ENCODE measurements around the gene TMTC2. TPM values are rescaled to one million over a fixed set of nuclear protein-coding genes. Genes with fewer than 3 reads are reported as not detected.

The TMTC2 gene
- 1 to 10 TPM; 2.6 to 3.4 TPM for total RNA-seq

DNA sequence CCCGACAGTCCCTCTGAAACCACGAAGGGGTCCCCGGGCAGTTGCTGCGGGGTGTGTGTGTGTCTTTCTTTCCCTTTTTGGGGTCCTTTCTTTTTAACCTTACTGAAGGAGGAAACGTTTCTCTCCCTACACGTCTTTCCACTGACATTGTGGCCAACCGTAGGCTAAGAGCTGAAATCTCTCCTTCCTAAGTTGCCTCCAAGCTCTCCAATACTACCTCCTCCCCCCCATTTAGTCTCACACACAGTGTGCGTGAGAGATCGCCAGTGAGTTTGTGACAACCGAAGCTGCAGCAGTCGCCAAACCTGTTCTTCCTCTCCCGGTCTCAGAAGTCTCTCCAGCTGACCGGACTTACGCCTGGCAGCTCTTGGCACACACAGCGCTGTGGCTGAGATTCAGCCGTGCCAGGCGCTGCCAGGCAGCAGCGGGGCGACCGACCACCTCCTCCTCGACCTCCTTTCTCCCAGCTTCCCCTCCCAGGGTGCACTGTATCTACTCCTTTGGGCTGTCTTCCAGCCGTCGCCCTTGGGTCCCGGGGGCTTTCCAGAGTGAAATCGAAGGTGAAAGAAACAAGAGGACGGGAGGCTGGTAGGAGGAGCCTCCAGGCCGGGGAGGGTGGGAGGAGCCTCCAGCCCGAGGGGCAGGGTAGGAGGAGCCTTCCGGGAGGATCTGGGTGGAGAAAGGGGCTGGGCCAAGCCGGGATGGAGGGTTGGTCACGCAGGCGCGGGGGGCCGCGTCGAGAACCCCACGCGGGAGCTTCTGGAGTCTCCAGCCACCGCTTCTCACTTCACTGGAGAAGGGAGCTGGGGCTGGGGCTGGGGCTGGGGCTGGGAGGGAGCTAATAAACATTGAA lies at the start of gene TMTC2:
TSS of gene TMTC2 (plus strand) at position 739 of the 853 bp plus-strand sequence.
- CTCF ChIA-PET = interaction anchor here (0.5 to 2.8 kb wide), 50 partner anchors 10 to 1817 kb away, joined by 3 to 33 read pairs (median 4); partner anchors contain the start of genes CCDC59 and METTL25
- Mint-ChIP-seq H3K9me3 (no peaks in the 10 kb centered on the region), H3K27me3 (peaks cover 5% of the 10 kb centered on the region), H3K4me3 (peak within 1 kb of the TSS; percentile 86), H3K36me3 (no peaks in the 10 kb centered on the region), H3K27ac (peak within 1 kb of the TSS; percentile 75), H3K4me1 (ENCODE audit: low read depth) (peaks cover 9% of the 10 kb centered on the region)
- POLR2A ChIA-PET = no interaction called here
- intact Hi-C loops (cut with micrococcal nuclease) = loop anchor here (1.0 to 10.0 kb wide), 10 partner anchors 37 to 1817 kb away; partner anchors contain the start of genes CCDC59 and METTL25
- DNase-seq = peak; percentile 95

DNA sequence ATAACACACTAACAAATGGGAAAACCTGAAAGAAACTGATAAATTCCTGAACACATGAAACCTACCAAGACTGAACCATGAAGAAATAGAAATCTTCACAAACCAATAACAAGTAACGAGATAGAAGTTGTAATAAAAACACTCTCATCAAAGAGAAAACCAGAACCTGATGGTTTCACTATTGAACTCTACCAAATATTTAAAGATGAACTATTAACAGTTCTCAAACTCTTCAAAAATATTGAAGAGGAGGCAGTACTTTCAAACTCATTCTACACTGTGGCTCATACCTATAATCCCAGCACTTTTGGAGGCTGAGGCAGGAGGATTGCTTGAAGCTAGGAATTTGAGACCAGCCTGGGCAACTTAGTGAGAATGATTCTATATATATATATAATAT lies 48.4 kb upstream of the TMTC2 start:
- ChIA-PET CTCF (no interaction called here), POLR2A (no interaction called here)
- intact Hi-C loops (cut with micrococcal nuclease) = no loop called here
- no peaks in the 10 kb centered on the region for H3K36me3 Mint-ChIP-seq
- no peak overlapping the region for H3K4me3 Mint-ChIP-seq
- DNase-seq = no peak
- no peaks in the 10 kb centered on the region for H3K4me1 Mint-ChIP-seq (ENCODE audit: low read depth)
- no peak overlapping the region for H3K27ac Mint-ChIP-seq
- peaks cover 4% of the 10 kb centered on the region for H3K27me3 Mint-ChIP-seq
- H3K9me3 Mint-ChIP-seq = no peaks in the 10 kb centered on the region

DNA sequence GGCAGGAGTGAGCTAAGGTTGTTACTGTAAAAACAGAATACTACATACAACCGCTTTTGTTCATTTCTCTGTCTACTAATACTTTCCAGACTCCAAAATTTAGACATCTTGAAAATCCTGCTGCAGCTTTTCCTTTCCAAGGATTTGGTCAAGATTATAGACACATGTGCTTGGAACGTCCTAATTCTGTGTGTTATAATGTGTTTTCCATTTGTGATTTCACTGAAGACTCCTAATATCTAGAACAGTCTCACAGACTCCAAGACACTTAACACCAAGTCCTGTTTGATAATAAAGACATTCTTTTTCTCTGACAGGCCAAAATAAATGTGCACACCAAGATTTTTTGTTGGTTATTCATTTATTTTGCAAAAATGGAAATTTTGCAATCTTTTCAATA lies 41.8 kb upstream of the TMTC2 start:
- Mint-ChIP-seq H3K4me1 (ENCODE audit: low read depth) (no peaks in the 10 kb centered on the region), H3K4me3 (no peak overlapping the region), H3K27ac (no peak overlapping the region), H3K36me3 (no peaks in the 10 kb centered on the region), H3K9me3 (no peaks in the 10 kb centered on the region), H3K27me3 (no peaks in the 10 kb centered on the region)
- intact Hi-C loops (cut with micrococcal nuclease) = no loop called here
- no peak for DNase-seq
- ChIA-PET POLR2A (no interaction called here), CTCF (no interaction called here)

DNA sequence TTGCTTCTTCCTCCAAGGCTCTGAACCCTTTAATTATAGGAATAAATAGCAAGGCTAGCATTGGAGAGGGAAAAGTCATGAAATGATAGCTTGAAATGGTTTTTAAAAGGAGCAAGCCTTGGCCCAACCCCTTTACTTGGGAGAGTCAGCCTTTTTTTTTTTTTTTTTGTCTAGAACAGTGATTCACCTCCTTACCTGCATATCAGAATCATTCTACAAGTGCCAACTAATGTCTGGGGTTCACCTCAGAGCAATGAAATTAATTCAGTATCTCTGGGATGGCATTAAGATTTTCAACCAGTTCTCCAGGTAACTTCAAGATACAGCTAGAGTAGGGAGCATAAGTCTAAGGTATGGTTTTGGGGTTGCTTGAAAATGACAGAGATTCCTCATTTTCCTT lies 41.3 kb upstream of the TMTC2 start:
- Mint-ChIP-seq H3K36me3 (no peaks in the 10 kb centered on the region), H3K27me3 (no peaks in the 10 kb centered on the region), H3K4me1 (ENCODE audit: low read depth) (peaks cover 2% of the 10 kb centered on the region), H3K4me3 (no peak overlapping the region), H3K9me3 (no peaks in the 10 kb centered on the region), H3K27ac (no peak overlapping the region)
- DNase-seq = no peak
- CTCF ChIA-PET = interaction anchor here (0.6 kb wide), 1 partner anchor 9 kb away, joined by 3 read pairs; no protein-coding TSS in a partner anchor
- POLR2A ChIA-PET = no interaction called here
- intact Hi-C loops (cut with micrococcal nuclease) = no loop called here

DNA sequence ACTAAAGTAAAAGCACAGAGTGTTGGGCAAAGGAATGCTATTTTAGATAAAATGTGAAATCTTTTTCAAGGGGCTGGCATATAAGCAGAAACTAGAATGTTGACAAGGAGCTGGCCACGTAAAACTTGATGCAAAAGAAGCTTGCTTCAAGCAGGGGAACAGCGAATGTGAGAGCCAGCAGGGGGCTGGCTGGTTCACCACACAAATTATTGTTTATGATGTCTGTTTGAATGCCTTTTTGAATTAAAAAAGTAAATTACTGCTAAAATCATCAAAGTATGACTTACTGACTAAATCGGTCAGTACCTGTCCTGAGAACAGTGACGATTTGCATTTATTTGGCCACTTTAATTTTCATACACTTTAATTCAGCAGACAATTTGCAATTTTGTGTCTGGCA lies 38.9 kb upstream of the TMTC2 start:
- CTCF ChIA-PET = interaction anchor here (1.1 kb wide), 1 partner anchor 37 kb away, joined by 4 read pairs; no protein-coding TSS in a partner anchor
- H3K9me3 Mint-ChIP-seq = no peaks in the 10 kb centered on the region
- H3K27ac Mint-ChIP-seq = no peak overlapping the region
- H3K36me3 Mint-ChIP-seq = no peaks in the 10 kb centered on the region
- H3K27me3 Mint-ChIP-seq = no peaks in the 10 kb centered on the region
- H3K4me1 Mint-ChIP-seq (ENCODE audit: low read depth) = peaks cover 9% of the 10 kb centered on the region
- intact Hi-C loops (cut with micrococcal nuclease) = no loop called here
- POLR2A ChIA-PET = no interaction called here
- no peak overlapping the region for H3K4me3 Mint-ChIP-seq
- DNase-seq = no peak

DNA sequence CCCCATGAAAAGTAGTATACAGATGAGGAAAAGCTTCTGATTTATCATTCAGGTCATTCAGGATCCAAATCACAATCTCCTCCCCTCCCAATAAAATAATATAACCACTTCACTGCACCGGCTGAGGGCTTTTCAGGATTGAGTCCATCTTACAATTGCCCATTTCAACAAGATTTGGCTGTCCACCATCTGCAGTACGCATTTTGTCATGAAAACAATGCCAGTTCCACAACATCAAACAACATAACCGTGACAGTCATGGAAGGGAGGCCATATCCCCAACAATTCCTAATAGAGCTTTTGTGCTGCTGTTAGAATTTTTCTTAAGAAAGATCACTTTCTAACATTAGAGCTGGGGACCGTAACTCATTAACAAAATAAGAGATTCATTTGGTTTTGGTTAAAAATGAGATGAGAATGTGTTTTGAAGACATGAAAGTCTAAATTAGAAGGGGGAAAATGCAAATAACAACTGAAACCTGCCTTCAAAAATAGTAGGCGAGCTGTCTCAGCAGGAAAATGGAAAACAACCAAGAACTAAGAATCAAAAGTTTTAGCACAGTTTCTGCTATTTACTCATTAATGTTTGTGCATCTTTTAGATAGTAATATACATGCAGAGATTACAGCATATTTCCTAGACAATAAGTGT lies 38.3 kb upstream of the TMTC2 start:
- H3K27me3 Mint-ChIP-seq = no peaks in the 10 kb centered on the region
- H3K27ac Mint-ChIP-seq = no peak overlapping the region
- no peak for DNase-seq
- H3K36me3 Mint-ChIP-seq = no peaks in the 10 kb centered on the region
- ChIA-PET POLR2A (no interaction called here), CTCF (interaction anchor here (0.6 to 1.1 kb wide), 2 partner anchors 37 to 90 kb away, joined by 3 to 4 read pairs; no protein-coding TSS in a partner anchor)
- intact Hi-C loops (cut with micrococcal nuclease) = no loop called here
- H3K4me3 Mint-ChIP-seq = no peak overlapping the region
- peaks cover 9% of the 10 kb centered on the region for H3K4me1 Mint-ChIP-seq (ENCODE audit: low read depth)
- no peaks in the 10 kb centered on the region for H3K9me3 Mint-ChIP-seq

DNA sequence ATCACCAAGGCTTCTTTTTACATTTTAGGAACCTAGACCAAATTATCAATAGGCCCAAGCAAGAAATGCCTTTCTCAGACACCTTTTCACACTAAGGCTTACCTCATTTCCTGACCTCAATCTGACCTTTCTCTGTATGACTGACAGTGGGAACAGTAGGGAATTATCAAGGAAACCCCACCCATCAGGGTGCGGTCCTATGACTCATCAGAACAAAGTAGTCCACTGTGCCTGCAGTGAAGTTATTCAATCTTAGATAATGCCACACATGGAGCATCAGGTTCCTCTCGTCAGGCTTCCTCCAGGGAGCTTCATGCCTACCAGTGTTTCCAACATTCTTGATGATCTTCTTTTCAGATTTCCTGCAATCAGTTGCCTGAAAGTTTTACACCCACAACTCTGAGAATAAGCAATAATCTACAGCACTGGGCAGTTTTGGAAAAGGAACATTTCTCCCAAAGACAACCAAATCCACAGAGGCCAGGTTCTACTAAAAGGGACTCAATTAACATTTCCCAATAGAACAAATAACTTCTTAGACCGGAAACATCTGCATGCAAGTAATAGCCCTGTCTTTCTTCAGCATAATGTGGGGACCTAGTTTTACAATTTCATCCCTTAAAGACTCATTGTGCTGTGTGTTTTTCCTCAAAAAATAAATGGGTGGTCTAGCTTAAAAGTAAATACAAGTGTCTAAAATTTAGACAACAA lies 35.9 kb upstream of the TMTC2 start:
- DNase-seq = peak; percentile 18
- no peaks in the 10 kb centered on the region for H3K36me3 Mint-ChIP-seq
- peaks cover 9% of the 10 kb centered on the region for H3K4me1 Mint-ChIP-seq (ENCODE audit: low read depth)
- intact Hi-C loops (cut with micrococcal nuclease) = no loop called here
- ChIA-PET CTCF (interaction anchor here (1.1 kb wide), 1 partner anchor 35 kb away, joined by 4 read pairs; the partner anchor contains the start of gene TMTC2), POLR2A (no interaction called here)
- H3K27me3 Mint-ChIP-seq = no peaks in the 10 kb centered on the region
- no peaks in the 10 kb centered on the region for H3K9me3 Mint-ChIP-seq
- H3K27ac Mint-ChIP-seq = no peak overlapping the region
- no peak overlapping the region for H3K4me3 Mint-ChIP-seq

DNA sequence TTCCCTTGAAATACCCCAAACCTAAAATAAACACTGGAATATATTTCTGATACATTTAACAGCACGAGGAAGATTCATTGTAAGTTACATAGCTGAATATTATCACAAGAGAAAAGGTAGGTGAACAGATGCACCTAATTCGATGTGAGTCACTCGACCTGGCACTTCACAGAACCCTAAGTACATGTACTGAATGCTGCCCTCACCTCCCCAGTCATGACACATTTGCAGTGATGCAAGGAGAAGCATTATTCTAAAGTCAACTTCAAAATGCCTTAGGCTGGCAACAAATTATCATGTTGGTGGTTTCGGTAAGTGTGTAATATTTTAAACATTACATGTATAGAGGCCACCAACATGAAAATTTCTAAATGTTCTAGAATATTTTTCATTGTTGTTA lies 35.2 kb upstream of the TMTC2 start:
- H3K4me1 Mint-ChIP-seq (ENCODE audit: low read depth) = peaks cover 9% of the 10 kb centered on the region
- H3K4me3 Mint-ChIP-seq = no peak overlapping the region
- H3K36me3 Mint-ChIP-seq = no peaks in the 10 kb centered on the region
- H3K27ac Mint-ChIP-seq = no peak overlapping the region
- ChIA-PET CTCF (no interaction called here), POLR2A (no interaction called here)
- intact Hi-C loops (cut with micrococcal nuclease) = no loop called here
- H3K9me3 Mint-ChIP-seq = no peaks in the 10 kb centered on the region
- H3K27me3 Mint-ChIP-seq = no peaks in the 10 kb centered on the region
- DNase-seq = no peak

DNA sequence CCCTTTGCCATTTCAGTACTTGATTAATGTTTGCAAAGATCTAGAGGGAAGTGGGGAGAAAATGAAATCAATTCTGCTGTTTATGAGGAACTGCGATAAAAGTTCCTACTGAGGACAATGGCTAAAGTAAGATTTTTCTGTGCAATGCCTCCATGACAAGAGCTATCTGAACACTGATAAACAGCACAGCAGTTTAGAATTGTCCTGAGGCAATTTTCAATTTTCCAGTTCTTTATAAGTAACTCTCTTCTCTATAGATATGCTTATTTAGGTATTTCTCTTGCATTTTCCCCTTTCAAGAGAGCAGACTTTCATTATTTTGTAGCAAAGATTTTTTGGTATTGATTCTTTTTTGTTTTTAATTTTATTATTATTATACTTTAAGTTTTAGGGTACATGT lies 34.6 kb upstream of the TMTC2 start:
- DNase-seq = no peak
- H3K27ac Mint-ChIP-seq = no peak overlapping the region
- ChIA-PET CTCF (no interaction called here), POLR2A (no interaction called here)
- no peaks in the 10 kb centered on the region for H3K36me3 Mint-ChIP-seq
- peaks cover 9% of the 10 kb centered on the region for H3K4me1 Mint-ChIP-seq (ENCODE audit: low read depth)
- intact Hi-C loops (cut with micrococcal nuclease) = no loop called here
- no peaks in the 10 kb centered on the region for H3K9me3 Mint-ChIP-seq
- H3K27me3 Mint-ChIP-seq = no peaks in the 10 kb centered on the region
- H3K4me3 Mint-ChIP-seq = no peak overlapping the region

DNA sequence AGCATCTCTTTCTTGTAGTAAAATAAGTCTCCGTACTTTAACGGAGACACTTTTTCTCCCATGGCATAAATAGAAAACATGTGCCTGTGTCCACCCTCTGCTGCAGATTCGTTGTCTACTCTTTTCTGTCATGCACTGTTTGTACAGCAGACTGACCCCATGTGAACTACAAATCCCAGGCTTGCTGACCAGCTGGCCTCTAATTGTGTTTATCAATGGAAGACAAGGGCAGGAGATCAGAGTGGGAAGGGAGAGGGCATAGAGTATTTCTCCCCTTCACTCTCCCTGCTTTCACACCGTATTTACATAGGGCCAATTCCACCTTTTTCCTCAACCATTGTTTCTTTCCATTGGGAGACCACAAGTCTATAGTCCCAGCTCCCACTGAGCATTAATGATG lies 31.0 kb upstream of the TMTC2 start:
- intact Hi-C loops (cut with micrococcal nuclease) = no loop called here
- no peaks in the 10 kb centered on the region for H3K27me3 Mint-ChIP-seq
- ChIA-PET POLR2A (no interaction called here), CTCF (no interaction called here)
- H3K36me3 Mint-ChIP-seq = no peaks in the 10 kb centered on the region
- no peak overlapping the region for H3K27ac Mint-ChIP-seq
- H3K4me3 Mint-ChIP-seq = no peak overlapping the region
- no peaks in the 10 kb centered on the region for H3K9me3 Mint-ChIP-seq
- H3K4me1 Mint-ChIP-seq (ENCODE audit: low read depth) = peaks cover 4% of the 10 kb centered on the region
- no peak for DNase-seq

DNA sequence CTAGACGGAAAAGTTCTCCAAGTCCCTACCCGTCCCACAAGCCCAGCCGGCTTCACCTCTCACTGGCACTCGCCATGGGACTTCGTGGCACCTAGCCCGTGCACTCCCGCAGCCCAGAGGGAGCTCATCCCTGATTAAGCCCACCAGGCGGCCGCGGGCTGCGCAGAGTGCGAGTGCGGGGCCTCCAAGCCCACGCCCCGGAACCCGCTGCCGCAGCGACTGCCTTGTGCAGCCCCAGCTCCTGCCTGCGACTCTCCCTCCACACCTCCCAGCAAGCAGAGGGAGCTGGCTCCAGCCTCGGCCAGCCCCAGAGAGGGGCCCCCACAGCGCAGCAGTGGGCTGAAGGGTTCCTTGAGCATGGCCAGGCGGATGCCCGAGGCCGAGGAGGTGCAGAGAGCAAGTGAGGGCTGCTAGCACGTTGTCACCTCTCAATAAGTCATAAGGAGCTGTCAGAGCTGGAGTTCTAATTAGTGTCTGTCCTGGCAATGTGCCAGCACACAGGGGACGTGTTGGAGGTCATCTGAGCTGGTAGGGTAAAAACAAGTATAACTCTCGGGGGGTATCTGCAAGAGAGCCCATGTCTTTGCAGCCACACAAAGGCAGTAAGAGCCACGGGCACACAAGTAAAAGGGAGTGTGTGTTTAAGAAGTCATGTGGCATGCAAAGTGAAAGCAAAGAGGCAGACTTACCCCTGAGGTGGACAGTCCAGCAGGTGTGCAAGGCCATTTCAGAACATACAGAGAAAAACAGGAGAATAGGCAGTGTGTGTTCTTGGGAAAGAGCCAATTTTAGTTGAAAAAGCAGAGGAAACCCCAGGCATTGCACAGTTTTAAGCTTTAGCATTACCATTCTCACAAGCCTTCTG lies 27.1 kb upstream of the TMTC2 start:
- no peaks in the 10 kb centered on the region for H3K4me1 Mint-ChIP-seq (ENCODE audit: low read depth)
- H3K4me3 Mint-ChIP-seq = no peak overlapping the region
- H3K27ac Mint-ChIP-seq = no peak overlapping the region
- no peaks in the 10 kb centered on the region for H3K9me3 Mint-ChIP-seq
- H3K27me3 Mint-ChIP-seq = peaks cover 2% of the 10 kb centered on the region
- CTCF ChIA-PET = interaction anchor here (0.9 kb wide), 1 partner anchor 14 kb away, joined by 3 read pairs; no protein-coding TSS in a partner anchor
- intact Hi-C loops (cut with micrococcal nuclease) = no loop called here
- no peak for DNase-seq
- no peaks in the 10 kb centered on the region for H3K36me3 Mint-ChIP-seq
- POLR2A ChIA-PET = no interaction called here
